ENCODE data around the gene CAD. TPM values are rescaled to one million over a fixed set of nuclear protein-coding genes. Genes with fewer than 3 reads are reported as not detected.

Gene CAD
- total and polyA plus RNA-seq, 9 of the 15 experiments (the other 6 are each of a cell fraction or from before 2014, with no cell fraction given), result 7.5 to 126 (median 33.7) TPM

- TF ChIP-seq ARID3B (CRISPR knock-in tag; IDR thresholded peaks at IDR 0.05; ENCODE audit: borderline replicate concordance) (no peak), KLF10 (CRISPR knock-in tag; IDR thresholded peaks at IDR 0.05) (no peak), POLR2H (tag; IDR thresholded peaks at IDR 0.05; ENCODE audit: low read depth) (peak; percentile 73), SIN3A (IDR thresholded peaks at IDR 0.05; ENCODE audit: borderline replicate concordance in 2 of 2, control insufficient read depth in 1 of 2, low read depth in 2 of 2, low read length in 2 of 2) (peak in 1 of 2 experiments; percentile 97; a peak in 2 of 4 replicates), PREB (CRISPR knock-in tag; IDR thresholded peaks at IDR 0.05) (no peak), ZNF695 (CRISPR knock-in tag; IDR thresholded peaks at IDR 0.05) (no peak), ZBTB11 (CRISPR knock-in tag; IDR thresholded peaks at IDR 0.05) (no peak; a peak in 1 of 6 replicates), RUNX1 (IDR thresholded peaks at IDR 0.05; ENCODE audit: low read depth) (peak; percentile 7; the same call in 1 of the 2 replicates), MAZ (CRISPR knock-in tag; conservative IDR thresholded peaks at IDR 0.05 in 1 of 2, IDR thresholded peaks at IDR 0.05 in 1 of 2) (peak; percentile 61 to 72; a peak in 3 of 4 replicates), HDAC2 (IDR thresholded peaks at IDR 0.05) (peak; percentile 93), RFX7 (CRISPR knock-in tag; IDR thresholded peaks at IDR 0.05) (no peak), RBBP5 (IDR thresholded peaks at IDR 0.05; ENCODE audit: borderline replicate concordance, insufficient read depth, low read length, poor library complexity, severe bottlenecking) (peak; percentile 66), ZNF445 (CRISPR knock-in tag; IDR thresholded peaks at IDR 0.05; ENCODE audit: low read depth) (no peak), ZBTB2 (IDR thresholded peaks at IDR 0.05) (0 out of 2 replicates have a peak, but pooled peaks have one; percentile 42), SRSF9 (IDR thresholded peaks at IDR 0.05; ENCODE audit: borderline replicate concordance, low read depth, low read length) (no peak), ELK3 (CRISPR knock-in tag; IDR thresholded peaks at IDR 0.05) (no peak)
Measured at GRCh38 chr2:27217173-27218121, at the start of gene CAD (continued).
